GM18858 (cell line): ENCODE measurements around the gene AAR2.

Source experiments
- ATAC-seq: cut with Tn5 transposase; IDR thresholded peaks from one replicate; pipeline ENCODE4 v1.9.1; 2021; ENCODE audit not compliant: unreplicated experiment

Gene AAR2, protein sequence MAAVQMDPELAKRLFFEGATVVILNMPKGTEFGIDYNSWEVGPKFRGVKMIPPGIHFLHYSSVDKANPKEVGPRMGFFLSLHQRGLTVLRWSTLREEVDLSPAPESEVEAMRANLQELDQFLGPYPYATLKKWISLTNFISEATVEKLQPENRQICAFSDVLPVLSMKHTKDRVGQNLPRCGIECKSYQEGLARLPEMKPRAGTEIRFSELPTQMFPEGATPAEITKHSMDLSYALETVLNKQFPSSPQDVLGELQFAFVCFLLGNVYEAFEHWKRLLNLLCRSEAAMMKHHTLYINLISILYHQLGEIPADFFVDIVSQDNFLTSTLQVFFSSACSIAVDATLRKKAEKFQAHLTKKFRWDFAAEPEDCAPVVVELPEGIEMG

DNA sequence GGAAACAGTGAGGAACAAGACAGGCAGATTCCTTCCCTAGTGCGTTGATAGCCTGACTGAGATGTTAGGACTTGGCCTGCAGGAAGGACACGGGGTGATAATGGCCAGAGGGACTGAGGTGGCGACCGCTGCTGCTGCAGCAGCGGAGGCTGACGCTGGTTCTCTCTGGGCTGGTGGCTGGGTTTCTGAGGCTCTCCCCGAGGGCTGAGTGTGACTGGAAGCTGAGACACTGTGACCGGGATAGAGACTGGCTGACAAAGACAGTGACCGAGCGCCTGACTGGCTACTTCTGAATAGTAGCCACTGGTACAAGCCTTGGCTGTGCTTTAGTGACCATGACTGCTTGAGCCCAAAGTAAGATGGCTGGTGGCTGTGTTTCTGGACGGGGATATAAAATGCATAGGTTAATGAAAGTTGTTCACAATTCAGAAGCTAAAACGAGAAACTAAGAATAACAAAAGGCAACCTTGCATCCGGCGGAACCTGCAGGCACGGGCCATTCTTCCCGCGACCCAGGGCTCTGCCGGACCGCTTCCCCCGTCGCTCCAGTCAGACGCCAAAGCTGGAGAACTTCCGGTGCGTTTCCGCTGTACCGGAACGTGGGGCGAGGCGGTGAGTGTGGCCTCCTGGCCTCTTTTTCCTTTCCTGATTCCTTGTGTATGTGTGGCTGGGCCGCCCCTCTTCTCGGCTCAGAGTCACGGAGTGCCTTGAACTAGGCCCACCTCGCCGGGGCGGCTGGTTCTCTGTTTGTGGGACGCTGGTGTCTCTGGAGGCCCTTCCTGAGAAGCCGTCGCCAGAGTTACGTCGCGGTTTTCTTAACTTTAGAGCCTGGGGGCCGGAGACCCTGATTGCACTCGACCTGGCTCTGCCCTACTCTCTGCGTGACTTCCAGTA, at the start of gene AAR2:
AAR2 (plus strand) TSS at position 587 of the 894 bp plus-strand sequence. CDS start 3,391 bp downstream, outside the sequence.
- ATAC-seq: no peak

GRCh38 chr20:36193977-36194712, 42.1 kb upstream of the AAR2 start:
- ATAC-seq: no peak

- ATAC-seq: no peak
These were observed 39.6 kb upstream of the AAR2 start for GRCh38 chr20:36196676-36197075.

DNA sequence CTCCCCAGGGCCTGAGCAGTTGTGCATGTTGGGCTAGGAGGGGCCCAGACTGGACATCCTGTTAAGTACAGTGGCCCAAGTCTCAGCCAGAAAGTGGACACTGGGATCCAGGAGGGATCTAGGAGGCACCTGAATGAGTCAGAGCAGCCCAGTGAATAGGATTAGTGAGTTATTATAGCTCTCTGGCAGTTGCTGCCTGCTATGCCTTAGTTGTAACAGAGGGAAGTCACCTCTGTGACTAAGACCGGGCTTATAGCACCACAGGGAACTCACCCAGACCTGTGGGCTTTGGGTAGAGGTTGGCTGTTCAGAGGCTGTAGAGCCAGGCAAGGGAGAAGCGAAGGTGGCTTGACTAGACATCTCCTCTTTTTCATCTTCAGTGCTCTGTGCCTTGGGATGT, 39.0 kb upstream of the AAR2 start:
- no peak for ATAC-seq

DNA sequence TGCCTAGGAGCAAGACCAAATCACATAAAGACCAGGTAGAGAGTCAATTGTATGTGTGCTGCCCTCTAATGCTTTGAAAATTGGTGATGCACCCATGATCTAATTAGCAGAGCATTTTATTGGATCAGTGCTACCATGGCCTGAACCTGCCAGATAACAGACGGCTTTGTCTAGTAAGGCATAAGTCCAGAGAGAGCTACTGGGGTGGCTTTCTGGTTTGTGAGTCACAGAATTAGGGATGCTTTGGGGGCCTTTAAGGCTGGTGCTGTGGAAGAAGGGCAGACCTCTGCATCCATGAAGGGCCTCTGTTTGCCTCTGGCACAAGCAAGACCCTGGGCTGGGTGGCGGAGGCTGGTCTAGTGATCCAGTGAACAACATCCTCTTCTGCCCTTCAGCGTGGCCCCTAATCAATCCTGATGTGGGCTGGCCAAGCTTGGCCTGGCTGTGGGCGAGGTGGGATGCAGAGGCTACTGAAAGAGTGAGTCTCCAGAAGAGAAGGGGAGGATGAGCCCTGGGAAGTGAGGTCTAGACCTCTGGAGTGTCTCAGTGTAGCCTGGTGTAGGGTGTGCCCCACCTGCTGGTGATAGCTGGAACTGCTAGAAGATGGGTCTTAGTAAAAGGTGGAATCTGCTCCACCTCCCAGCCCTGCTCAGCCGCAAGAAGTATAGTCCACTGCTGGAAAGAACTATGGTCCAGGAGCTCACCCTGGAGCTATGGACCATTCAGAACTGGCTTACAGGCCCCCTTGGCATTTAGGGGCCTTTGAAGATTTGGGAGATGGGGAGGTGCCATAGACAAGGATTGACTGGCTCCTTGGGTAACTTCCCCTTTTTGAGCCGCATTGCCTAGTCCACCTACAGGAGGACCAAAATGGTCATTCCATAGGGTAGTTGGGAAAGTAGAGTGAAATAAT, 36.7 kb upstream of the AAR2 start:
- no peak for ATAC-seq

DNA sequence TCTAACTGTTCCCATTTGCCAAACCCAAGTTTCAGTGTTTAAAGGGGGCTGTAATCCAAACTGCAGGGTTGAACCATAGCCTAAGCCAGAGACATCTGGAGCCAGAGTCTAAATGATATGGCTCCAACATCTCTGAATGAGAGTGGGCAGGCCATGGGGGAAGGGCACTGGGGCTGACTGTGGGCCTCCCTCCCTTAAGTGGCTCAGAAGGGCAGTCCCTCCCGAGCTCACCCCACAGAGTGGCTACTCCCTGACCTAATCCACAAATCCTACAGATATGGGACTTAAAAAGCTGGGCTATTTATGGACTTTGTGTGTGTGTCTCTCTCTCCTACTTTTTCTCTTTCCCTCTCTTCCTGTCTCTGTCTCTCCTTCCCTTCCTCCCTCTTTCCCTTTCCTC, 35.8 kb upstream of the AAR2 start:
- ATAC-seq: no peak

- no peak for ATAC-seq
These were observed 35.1 kb upstream of the AAR2 start for GRCh38 chr20:36201198-36201597.

DNA sequence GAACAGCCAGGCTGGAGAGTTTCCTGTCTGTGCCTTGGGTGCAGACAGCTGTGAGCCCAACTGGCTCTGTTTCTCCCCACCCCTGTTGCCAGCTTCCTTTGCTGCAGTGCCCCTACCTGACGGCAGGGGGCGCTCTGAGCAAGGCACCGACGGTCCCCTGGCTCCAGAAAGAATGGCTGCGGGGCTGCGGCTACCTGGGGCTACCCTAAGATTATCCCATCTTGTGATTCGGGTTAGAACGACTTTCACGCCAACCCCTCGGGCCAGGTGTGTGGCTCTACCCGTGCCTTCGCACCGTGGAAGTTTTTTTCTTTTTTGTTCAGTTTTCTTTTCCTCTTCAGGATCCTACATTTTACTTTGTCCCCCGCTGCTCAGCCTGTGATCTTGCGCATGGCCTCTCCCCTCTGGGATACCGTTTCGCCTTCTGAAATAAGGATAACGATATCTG, 33.4 kb upstream of the AAR2 start:
- ATAC-seq: no peak

- ATAC-seq: no peak
These were observed 32.4 kb upstream of the AAR2 start for GRCh38 chr20:36203861-36204260.

- ATAC-seq: no peak
These were observed 31.3 kb upstream of the AAR2 start for GRCh38 chr20:36205026-36205425.

GRCh38 chr20:36206068-36206467, 30.2 kb upstream of the AAR2 start:
- no peak for ATAC-seq

DNA sequence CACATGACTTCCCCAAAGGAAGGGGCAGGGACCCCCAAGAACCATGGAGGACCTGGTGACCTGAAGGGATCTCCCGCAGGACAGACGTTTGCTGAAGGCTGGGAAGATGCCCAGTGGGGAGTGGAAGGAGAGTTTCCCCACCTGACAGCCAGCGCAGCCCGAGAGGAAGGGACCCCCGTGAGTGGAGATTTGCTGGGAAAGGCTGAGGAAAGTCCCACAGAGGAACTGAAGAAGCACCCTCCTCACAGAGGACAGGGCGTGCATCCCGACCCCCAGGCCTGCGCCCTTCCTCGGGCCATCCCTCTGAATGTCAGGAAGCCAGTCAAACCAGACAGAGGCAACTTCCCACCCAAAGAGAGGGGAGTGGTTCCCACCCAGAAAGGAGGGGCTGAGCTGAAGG, 29.6 kb upstream of the AAR2 start:
- ATAC-seq: no peak

- ATAC-seq: no peak
These were observed 28.7 kb upstream of the AAR2 start for GRCh38 chr20:36207602-36208001.

DNA sequence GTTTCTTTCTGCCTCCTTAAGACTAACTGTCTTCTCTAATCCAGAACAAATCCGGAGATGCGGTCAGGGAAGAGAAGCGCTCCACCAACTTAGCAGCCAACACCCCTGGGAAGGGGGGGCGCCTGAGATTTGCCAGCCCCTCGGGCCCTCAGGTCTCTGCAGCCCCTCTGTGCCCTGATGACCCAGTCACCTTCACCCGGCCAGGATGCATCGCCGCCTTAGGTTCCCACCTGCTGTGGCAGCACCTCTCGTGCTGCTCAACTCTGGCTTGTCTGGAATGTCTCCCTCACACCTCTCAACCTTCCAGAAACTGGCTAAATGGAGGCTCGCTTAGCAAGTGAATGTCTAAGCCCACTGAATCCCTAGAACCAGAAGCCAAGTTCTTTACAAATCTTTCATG, 28.0 kb upstream of the AAR2 start:
- ATAC-seq: no peak

DNA sequence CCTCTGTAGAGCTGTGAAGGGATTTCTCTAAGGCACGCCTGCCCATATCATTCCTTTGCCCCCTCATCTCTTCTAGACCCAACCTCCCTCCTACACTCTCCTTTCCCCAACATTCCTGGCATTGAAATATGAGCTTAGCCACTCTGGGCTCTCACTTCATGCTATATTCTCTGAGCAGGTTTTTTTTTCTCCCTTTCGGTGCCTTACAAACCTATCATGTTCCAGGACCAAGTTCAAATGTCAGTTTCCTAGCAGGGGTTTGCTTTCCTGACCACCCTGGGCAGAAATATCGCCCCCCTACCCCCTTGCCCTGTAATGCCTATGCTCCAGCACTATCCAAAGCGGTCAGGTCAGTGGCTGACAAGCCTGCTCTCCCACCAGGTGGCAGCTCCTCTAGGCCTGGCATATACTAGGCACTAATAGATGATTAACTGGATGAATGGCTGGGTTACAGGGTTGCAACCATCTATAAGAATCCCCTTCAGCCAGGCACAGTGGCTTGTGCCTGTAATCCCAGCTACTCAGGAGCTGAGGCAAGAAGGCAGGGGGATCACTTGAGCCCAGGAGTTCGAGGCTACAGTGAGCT, 25.7 kb upstream of the AAR2 start:
- ATAC-seq: no peak

- no peak for ATAC-seq
These were observed 22.9 kb upstream of the AAR2 start for GRCh38 chr20:36213362-36213761.

DNA sequence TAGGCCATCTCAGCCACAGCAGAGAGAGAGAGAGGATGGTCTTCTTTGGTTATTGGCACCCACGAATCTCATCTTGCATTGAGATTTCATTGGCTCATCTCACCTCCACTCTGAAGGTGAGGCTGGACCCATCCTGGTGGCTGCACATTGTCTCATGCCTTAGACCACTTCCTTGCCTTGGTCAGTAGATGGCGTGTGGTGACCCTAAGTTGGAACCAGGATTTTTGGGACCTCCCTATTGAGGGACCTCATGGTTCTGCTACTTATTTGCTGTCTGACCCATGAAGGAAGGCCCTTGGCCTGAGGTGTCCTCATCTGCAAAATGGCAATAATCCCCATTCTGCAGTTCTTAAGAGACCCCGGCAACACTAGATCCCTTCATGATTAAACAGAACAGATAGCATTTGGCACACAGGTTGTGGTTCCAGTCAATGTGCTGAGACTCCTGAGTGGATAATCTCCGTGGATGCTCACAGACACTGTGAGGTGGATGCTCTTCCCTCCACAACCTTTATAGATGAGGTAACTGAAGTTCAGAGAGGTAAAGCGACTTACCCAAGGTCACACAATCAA, 21.5 kb upstream of the AAR2 start:
- ATAC-seq: no peak

DNA sequence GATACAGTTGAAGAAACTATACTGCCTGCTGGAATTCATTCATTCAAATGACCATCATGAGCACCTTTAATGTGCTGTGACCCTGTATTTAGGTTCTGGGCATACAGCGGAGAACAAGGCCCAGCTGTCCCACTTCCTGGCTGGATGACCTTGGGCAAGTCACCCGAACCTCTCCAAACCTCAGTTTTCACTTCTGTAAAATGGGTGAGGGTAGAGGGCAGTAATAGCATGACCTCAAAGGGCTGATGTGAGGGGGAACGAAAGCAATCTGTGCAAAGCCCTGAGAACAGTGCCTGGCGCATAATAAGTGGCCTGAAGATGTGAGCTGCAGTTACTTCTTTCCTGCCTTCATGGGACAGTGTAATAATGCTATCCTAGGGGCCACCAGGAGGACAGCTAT, 20.5 kb upstream of the AAR2 start:
- ATAC-seq: no peak

DNA sequence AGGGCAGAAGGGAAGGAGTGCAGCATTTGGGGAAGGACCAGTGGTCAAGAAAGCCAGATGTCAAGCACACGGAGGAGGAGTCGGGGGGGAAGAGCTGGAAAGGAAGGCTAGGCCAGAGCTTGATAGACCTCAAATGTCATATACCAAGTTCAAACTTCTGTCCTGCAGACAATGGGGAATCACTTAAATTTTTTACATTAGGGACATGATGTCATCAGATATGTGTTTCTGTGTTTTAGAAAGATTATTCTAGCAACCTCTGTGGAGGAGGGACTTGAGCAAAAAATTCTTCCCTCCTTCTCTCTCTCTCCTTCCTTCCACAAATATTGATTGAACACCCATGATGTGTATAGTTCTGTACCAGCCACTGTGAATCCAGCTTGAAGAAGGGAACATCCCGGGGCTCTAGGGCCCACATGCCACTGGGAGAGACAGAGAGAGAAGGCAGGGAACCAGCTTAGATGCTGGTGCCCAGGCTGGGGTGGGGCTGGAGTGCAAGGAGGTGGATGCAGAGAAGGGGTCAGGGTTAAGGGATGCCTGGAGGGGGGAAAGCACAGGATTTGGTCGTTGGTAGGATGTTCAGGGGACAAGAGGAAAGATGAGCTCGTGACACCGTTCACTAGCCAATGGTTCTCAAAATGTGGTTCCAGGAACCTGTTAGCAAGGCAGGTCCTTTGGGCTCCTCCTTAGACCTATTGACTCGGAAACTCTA, 19.8 kb upstream of the AAR2 start:
- ATAC-seq: no peak
